BLaER1 treated with 17β-estradiol and CSF1 and Interleukin-3, amounts not matched to agents 10 nM and 100 nM (cell line): ENCODE results near the gene SMG6.
"Not testable (repeated sequence)": the region's sequence is repeated elsewhere in the genome, so short reads cannot be mapped to it uniquely, and the experiment has no call there.

Experiments
- H3K27ac ChIP-seq, 11 experiments: shearing (Covaris generic); formaldehyde crosslinking; 2 replicates each; pipeline ENCODE4 v1.8.1; 2022
- H3K27me3 ChIP-seq, 11 experiments: shearing (Covaris generic); formaldehyde crosslinking; 2 replicates each; pipeline ENCODE4 v1.8.1; 2022
- H3K36me3 ChIP-seq, 11 experiments: shearing (Covaris generic); formaldehyde crosslinking; 2 replicates each; pipeline ENCODE4 v1.8.1; 2022
- H3K4me1 ChIP-seq, 10 experiments: shearing (Covaris generic); formaldehyde crosslinking; 2 replicates each; pipeline ENCODE4 v1.8.1; 2022
- H3K4me2 ChIP-seq, 11 experiments: shearing (Covaris generic); formaldehyde crosslinking; 2 replicates each; pipeline ENCODE4 v1.8.1; 2022
- H3K4me3 ChIP-seq, 10 experiments: shearing (Covaris generic); formaldehyde crosslinking; 2 replicates each; pipeline ENCODE4 v1.8.1; 2022
- H3K9ac ChIP-seq, 11 experiments: shearing (Covaris generic); formaldehyde crosslinking; 2 replicates each; pipeline ENCODE4 v1.8.1; 2022
- H3K9me3 ChIP-seq, 11 experiments: shearing (Covaris generic); formaldehyde crosslinking; replicated peaks in 1 of 11; 2 replicates each; pipeline ENCODE4 v1.8.1; 2022
- H4K20me1 ChIP-seq, 11 experiments: shearing (Covaris generic); formaldehyde crosslinking; 2 replicates each; pipeline ENCODE4 v1.8.1; 2022
- Cebpa-rat ChIP-seq, 11 experiments: shearing (Covaris generic); IDR thresholded peaks; 2 replicates each; pipeline ENCODE4 v1.8.1; 2022

SMG6 gene

GRCh38 chr17:2267354-2267753 is 36.2 kb downstream of the SMG6 start:
- Histone ChIP-seq H3K9me3 (no peaks in the 10 kb centered on the region), H4K20me1 (peaks cover 0 to 15% (median 0%) of the 10 kb centered on the region in 11 experiments; a peak in 7 of 22 replicates), H3K36me3 (peaks cover 26 to 82% (median 41%) of the 10 kb centered on the region in 11 experiments; a peak in 20 of 22 replicates), H3K27ac (peak overlapping the region in 6 of 11 experiments; percentile 61 to 71 (median 67); a peak in 9 of 22 replicates), H3K4me3 (no peak overlapping the region), H3K9ac (peak overlapping the region in 9 of 11 experiments; percentile 32 to 73 (median 63); a peak in 13 of 22 replicates), H3K4me2 (peak overlapping the region; percentile 79 to 92 (median 86)), H3K4me1 (peaks cover 50 to 81% (median 65%) of the 10 kb centered on the region in 10 experiments), H3K27me3 (no peaks in the 10 kb centered on the region)
- no peak for TF ChIP-seq Cebpa-rat (IDR thresholded peaks at IDR 0.05)

GRCh38 chr17:2266865-2267228 is 36.7 kb downstream of the SMG6 start:
- no peak for TF ChIP-seq Cebpa-rat (IDR thresholded peaks at IDR 0.05)
- Histone ChIP-seq H3K9ac (peak overlapping the region; percentile 46 to 73 (median 62); a peak in 21 of 22 replicates), H4K20me1 (peaks cover 0 to 15% (median 0%) of the 10 kb centered on the region in 11 experiments; a peak in 7 of 22 replicates), H3K4me1 (peaks cover 50 to 86% (median 70%) of the 10 kb centered on the region in 10 experiments), H3K36me3 (peaks cover 21 to 82% (median 44%) of the 10 kb centered on the region in 11 experiments; a peak in 20 of 22 replicates), H3K4me3 (peak overlapping the region in 6 of 10 experiments; percentile 19 to 43 (median 30); a peak in 8 of 20 replicates), H3K9me3 (no peaks in the 10 kb centered on the region), H3K27me3 (no peaks in the 10 kb centered on the region), H3K4me2 (peak overlapping the region; percentile 79 to 92 (median 86)), H3K27ac (peak overlapping the region; percentile 36 to 71 (median 67); a peak in 21 of 22 replicates)

GRCh38 chr17:2266045-2266864 is 37.3 kb downstream of the SMG6 start:
- Histone ChIP-seq H4K20me1 (peaks cover 0 to 15% (median 0%) of the 10 kb centered on the region in 11 experiments; a peak in 7 of 22 replicates), H3K27me3 (no peaks in the 10 kb centered on the region), H3K9me3 (no peaks in the 10 kb centered on the region), H3K27ac (peak overlapping the region; percentile 36 to 71 (median 67); a peak in 21 of 22 replicates), H3K4me3 (peak overlapping the region in 7 of 10 experiments; percentile 19 to 43 (median 30); a peak in 12 of 20 replicates), H3K4me1 (peaks cover 50 to 92% (median 76%) of the 10 kb centered on the region in 10 experiments), H3K9ac (peak overlapping the region; percentile 46 to 73 (median 62)), H3K4me2 (peak overlapping the region; percentile 79 to 92 (median 86)), H3K36me3 (peaks cover 20 to 77% (median 39%) of the 10 kb centered on the region in 11 experiments; a peak in 18 of 22 replicates)
- TF ChIP-seq Cebpa-rat (IDR thresholded peaks at IDR 0.05), result no peak

- H3K4me1 ChIP-seq, result peaks cover 57 to 99% (median 85%) of the 10 kb centered on the region in 10 experiments
- H3K27me3 ChIP-seq, H3K4me3 ChIP-seq, H3K9me3 ChIP-seq: not testable (repeated sequence)
- H3K9ac ChIP-seq, result peak overlapping the region in 5 of 11 experiments; percentile 63 to 73 (median 68); a peak in 6 of 22 replicates
- peak overlapping the region; percentile 79 to 92 (median 86) for H3K4me2 ChIP-seq
- peaks cover 11 to 67% (median 28%) of the 10 kb centered on the region in 11 experiments; a peak in 18 of 22 replicates for H3K36me3 ChIP-seq
- peaks cover 0 to 13% (median 0%) of the 10 kb centered on the region in 11 experiments; a peak in 7 of 22 replicates for H4K20me1 ChIP-seq
- peak overlapping the region in 9 of 11 experiments; percentile 59 to 71 (median 67); a peak in 15 of 22 replicates for H3K27ac ChIP-seq
These were observed 38.4 kb downstream of the SMG6 start for GRCh38 chr17:2265166-2265565.

GRCh38 chr17:2264067-2264860 is 39.3 kb downstream of the SMG6 start:
- no peaks in the 10 kb centered on the region for H3K27me3 ChIP-seq
- peak overlapping the region in 3 of 11 experiments; percentile 67 to 71 (median 70); a peak in 4 of 22 replicates for H3K27ac ChIP-seq
- H3K4me2 ChIP-seq, result peak overlapping the region; percentile 54 to 92 (median 84)
- H4K20me1 ChIP-seq, result peaks cover 0 to 21% (median 0%) of the 10 kb centered on the region in 11 experiments; a peak in 5 of 22 replicates
- H3K4me3 ChIP-seq, result no peak overlapping the region
- no peak for TF ChIP-seq Cebpa-rat (IDR thresholded peaks at IDR 0.05)
- peak overlapping the region in 1 of 11 experiments; percentile 36; a peak in 2 of 22 replicates for H3K9ac ChIP-seq
- H3K4me1 ChIP-seq, result peaks cover 66 to 99% (median 92%) of the 10 kb centered on the region in 10 experiments
- H3K36me3 ChIP-seq, result peaks cover 2 to 58% (median 19%) of the 10 kb centered on the region in 11 experiments; a peak in 16 of 22 replicates
- no peaks in the 10 kb centered on the region for H3K9me3 ChIP-seq

- Histone ChIP-seq H3K27ac (peak overlapping the region in 1 of 11 experiments; percentile 20; a peak in 1 of 22 replicates), H3K4me2 (peak overlapping the region; percentile 54 to 92 (median 84); a peak in 21 of 22 replicates), H3K9ac (no peak overlapping the region), H4K20me1 (peaks cover 0 to 29% (median 0%) of the 10 kb centered on the region in 11 experiments; a peak in 5 of 22 replicates), H3K27me3 (no peaks in the 10 kb centered on the region), H3K36me3 (peaks cover 0 to 55% (median 16%) of the 10 kb centered on the region in 11 experiments; a peak in 15 of 22 replicates), H3K4me1 (peaks cover 72 to 100% (median 97%) of the 10 kb centered on the region in 10 experiments), H3K4me3 (no peak overlapping the region), H3K9me3 (no peaks in the 10 kb centered on the region)
- no peak for TF ChIP-seq Cebpa-rat (IDR thresholded peaks at IDR 0.05)
These were observed 40.2 kb downstream of the SMG6 start for GRCh38 chr17:2263183-2264066.

- H3K27me3 ChIP-seq, result no peaks in the 10 kb centered on the region
- no peak for TF ChIP-seq Cebpa-rat (IDR thresholded peaks at IDR 0.05)
- H3K27ac ChIP-seq, result no peak overlapping the region
- H4K20me1 ChIP-seq, result peaks cover 0 to 29% (median 0%) of the 10 kb centered on the region in 11 experiments; a peak in 4 of 22 replicates
- peaks cover 0 to 4% (median 0%) of the 10 kb centered on the region in 11 experiments; a peak in 2 of 22 replicates for H3K9me3 ChIP-seq
- H3K36me3 ChIP-seq, result peaks cover 6 to 55% (median 16%) of the 10 kb centered on the region in 11 experiments; a peak in 19 of 22 replicates
- H3K4me3 ChIP-seq, result no peak overlapping the region
- H3K4me2 ChIP-seq, result peak overlapping the region in 6 of 11 experiments; percentile 26 to 92 (median 85); a peak in 10 of 22 replicates
- H3K4me1 ChIP-seq, result peaks cover 61 to 92% (median 88%) of the 10 kb centered on the region in 10 experiments
- no peak overlapping the region for H3K9ac ChIP-seq
These were observed 41.4 kb downstream of the SMG6 start for GRCh38 chr17:2262135-2262587.
